ENCODE data around the gene PLEKHG2.

GRCh38 chr19:39424934-39425333 lies 12.5 kb downstream of the PLEKHG2 start:
- TF ChIP-seq, protein P1, sequence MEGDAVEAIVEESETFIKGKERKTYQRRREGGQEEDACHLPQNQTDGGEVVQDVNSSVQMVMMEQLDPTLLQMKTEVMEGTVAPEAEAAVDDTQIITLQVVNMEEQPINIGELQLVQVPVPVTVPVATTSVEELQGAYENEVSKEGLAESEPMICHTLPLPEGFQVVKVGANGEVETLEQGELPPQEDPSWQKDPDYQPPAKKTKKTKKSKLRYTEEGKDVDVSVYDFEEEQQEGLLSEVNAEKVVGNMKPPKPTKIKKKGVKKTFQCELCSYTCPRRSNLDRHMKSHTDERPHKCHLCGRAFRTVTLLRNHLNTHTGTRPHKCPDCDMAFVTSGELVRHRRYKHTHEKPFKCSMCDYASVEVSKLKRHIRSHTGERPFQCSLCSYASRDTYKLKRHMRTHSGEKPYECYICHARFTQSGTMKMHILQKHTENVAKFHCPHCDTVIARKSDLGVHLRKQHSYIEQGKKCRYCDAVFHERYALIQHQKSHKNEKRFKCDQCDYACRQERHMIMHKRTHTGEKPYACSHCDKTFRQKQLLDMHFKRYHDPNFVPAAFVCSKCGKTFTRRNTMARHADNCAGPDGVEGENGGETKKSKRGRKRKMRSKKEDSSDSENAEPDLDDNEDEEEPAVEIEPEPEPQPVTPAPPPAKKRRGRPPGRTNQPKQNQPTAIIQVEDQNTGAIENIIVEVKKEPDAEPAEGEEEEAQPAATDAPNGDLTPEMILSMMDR (IDR thresholded peaks at IDR 0.05), result no peak
- TF ChIP-seq POLR2A (IDR thresholded peaks at IDR 0.05), result no peak

All from thyroid gland (tissue), 4 donors.